ENCODE results near the gene MYO3A.

Gene MYO3A

GRCh38 chr10:26216585-26217395, 282.8 kb downstream of the MYO3A start, which contains the start of gene GAD2:
Gene GAD2, plus strand, starts transcription at chr10:26216774. Its CDS starts 36 bp downstream, at chr10:26216810.
- Histone ChIP-seq H3K27me3 (ENCODE audit: insufficient read depth, low read length) (no peaks in the 10 kb centered on the region), H3K36me3 (ENCODE audit: insufficient read depth, low read length) (no peaks in the 10 kb centered on the region), H3K4me3 (ENCODE audit: low read depth, low read length, poor library complexity, severe bottlenecking) (no peak within 1 kb of the TSS), H2AFZ (ENCODE audit: low read length) (no peak within 1 kb of the TSS), H3K4me1 (ENCODE audit: insufficient read depth, low read length, severe bottlenecking) (no peaks in the 10 kb centered on the region), H4K20me1 (ENCODE audit: insufficient read depth, low read length) (no peaks in the 10 kb centered on the region), H3K4me2 (ENCODE audit: low read length) (no peak within 1 kb of the TSS), H3K9me3 (ENCODE audit: low read length) (no peaks in the 10 kb centered on the region), H3K79me2 (ENCODE audit: insufficient read depth, low read length) (no peaks in the 10 kb centered on the region), H3K9ac (ENCODE audit: low read length) (no peak within 1 kb of the TSS), H3K9me2 (ENCODE audit: low read depth, low read length) (no peaks in the 10 kb centered on the region), H3K27ac (ENCODE audit: low read depth, low read length, poor library complexity, severe bottlenecking) (no peak within 1 kb of the TSS), H3F3A (ENCODE audit: insufficient read depth, low read length) (no peaks in the 10 kb centered on the region)
- TF ChIP-seq EZH2 (IDR thresholded peaks at IDR 0.05; ENCODE audit: borderline replicate concordance, low read length) (no peak), CTCF (IDR thresholded peaks at IDR 0.05; ENCODE audit: low read length) (no peak)

GRCh38 chr10:26217396-26218086, 283.5 kb downstream of the MYO3A start:
- Histone ChIP-seq H3K4me2 (ENCODE audit: low read length) (no peak overlapping the region), H3K9ac (ENCODE audit: low read length) (no peak overlapping the region), H2AFZ (ENCODE audit: low read length) (no peak overlapping the region), H3K9me2 (ENCODE audit: low read depth, low read length) (no peaks in the 10 kb centered on the region), H3K9me3 (ENCODE audit: low read length) (no peaks in the 10 kb centered on the region), H3K79me2 (ENCODE audit: insufficient read depth, low read length) (no peaks in the 10 kb centered on the region), H3K4me3 (ENCODE audit: low read depth, low read length, poor library complexity, severe bottlenecking) (no peak overlapping the region), H3K27me3 (ENCODE audit: insufficient read depth, low read length) (no peaks in the 10 kb centered on the region), H3K36me3 (ENCODE audit: insufficient read depth, low read length) (no peaks in the 10 kb centered on the region), H4K20me1 (ENCODE audit: insufficient read depth, low read length) (no peaks in the 10 kb centered on the region), H3F3A (ENCODE audit: insufficient read depth, low read length) (no peaks in the 10 kb centered on the region), H3K4me1 (ENCODE audit: insufficient read depth, low read length, severe bottlenecking) (no peaks in the 10 kb centered on the region), H3K27ac (ENCODE audit: low read depth, low read length, poor library complexity, severe bottlenecking) (no peak overlapping the region)
- TF ChIP-seq EZH2 (IDR thresholded peaks at IDR 0.05; ENCODE audit: borderline replicate concordance, low read length) (no peak), CTCF (IDR thresholded peaks at IDR 0.05; ENCODE audit: low read length) (no peak)

- Histone ChIP-seq H3K36me3 (ENCODE audit: insufficient read depth, low read length) (no peaks in the 10 kb centered on the region), H4K20me1 (ENCODE audit: insufficient read depth, low read length) (no peaks in the 10 kb centered on the region), H3K79me2 (ENCODE audit: insufficient read depth, low read length) (no peaks in the 10 kb centered on the region), H3K27ac (ENCODE audit: low read depth, low read length, poor library complexity, severe bottlenecking) (no peak overlapping the region), H3K4me1 (ENCODE audit: insufficient read depth, low read length, severe bottlenecking) (no peaks in the 10 kb centered on the region), H3F3A (ENCODE audit: insufficient read depth, low read length) (no peaks in the 10 kb centered on the region), H3K9me2 (ENCODE audit: low read depth, low read length) (no peaks in the 10 kb centered on the region), H3K9me3 (ENCODE audit: low read length) (no peaks in the 10 kb centered on the region), H3K4me2 (ENCODE audit: low read length) (no peak overlapping the region), H3K27me3 (ENCODE audit: insufficient read depth, low read length) (no peaks in the 10 kb centered on the region), H3K4me3 (ENCODE audit: low read depth, low read length, poor library complexity, severe bottlenecking) (no peak overlapping the region), H2AFZ (ENCODE audit: low read length) (no peak overlapping the region), H3K9ac (ENCODE audit: low read length) (no peak overlapping the region)
- TF ChIP-seq EZH2 (IDR thresholded peaks at IDR 0.05; ENCODE audit: borderline replicate concordance, low read length), result no peak
- TF ChIP-seq CTCF (IDR thresholded peaks at IDR 0.05; ENCODE audit: low read length), result no peak
Measured at GRCh38 chr10:26219676-26220075, 285.6 kb downstream of the MYO3A start.
